Measurements from ENCODE around the gene SBF2.

- TF ChIP-seq CTCF (optimal IDR thresholded peaks at IDR 0.05 in 1 of 3, IDR thresholded peaks at IDR 0.05 in 1 of 3, conservative IDR thresholded peaks at IDR 0.05 in 1 of 3; ENCODE audit: extremely low read depth in 1 of 3, insufficient read depth in 2 of 3, low read length in 3 of 3) (no peak), EZH2 (IDR thresholded peaks at IDR 0.05; ENCODE audit: low read length) (no peak)
Measured at GRCh38 chr11:9838229-9838628, 455.8 kb downstream of the SBF2 start.

Measured in keratinocyte (primary cell).